Measurements from ENCODE around the gene PRMT2. TPM values are rescaled to one million over a fixed set of nuclear protein-coding genes. Genes with fewer than 3 reads are reported as not detected.

The PRMT2 gene
- total RNA-seq (102 and 107 TPM in 2 replicates), polyA plus RNA-seq (80.1 and 95.7 TPM in 2 replicates), polyA minus RNA-seq (58.4 and 73.8 TPM in 2 replicates)
- total RNA-seq (2013), result 84.1 TPM

- ATAC-seq (ENCODE audit: low read depth) (peak; percentile 91), DNase-seq (peak; percentile 98)
- ChIA-PET CTCF (interaction anchor here (0.6 to 1.3 kb wide), 5 partner anchors 9 to 492 kb away, joined by 3 to 4 read pairs (median 4); no protein-coding TSS in a partner anchor), POLR2A (interaction anchor here (0.5 to 1.0 kb wide), 6 partner anchors 10 to 1755 kb away, joined by 3 to 8 read pairs (median 4); partner anchors contain the start of gene DIP2A)
- Histone ChIP-seq H4K20me1 (ENCODE audit: control insufficient read depth, insufficient read depth, low read length, poor library complexity, severe bottlenecking) (peaks cover 15% of the 10 kb centered on the region), H3K27ac (ENCODE audit: low read length in 2 of 2) (peak within 1 kb of the TSS; percentile 78 to 90), H3K36me3 (replicated peaks in 1 of 2; ENCODE audit: control extremely low read depth in 1 of 2, control insufficient read depth in 1 of 2, extremely low read depth in 1 of 2, insufficient read depth in 2 of 2, low read length in 1 of 2) (peaks cover 0 to 5% of the 10 kb centered on the region in 2 experiments), H3K4me3 (ENCODE audit: control extremely low read depth in 1 of 5, extremely low read depth in 1 of 5, insufficient read depth in 1 of 5, low read depth in 2 of 5, low read length in 4 of 5) (peak within 1 kb of the TSS; percentile 75 to 100 (median 99)), H3K4me1 (ENCODE audit: control insufficient read depth in 2 of 2, insufficient read depth in 2 of 2, low read length in 2 of 2) (peaks cover 20 to 36% of the 10 kb centered on the region in 2 donors), H3K79me2 (ENCODE audit: control insufficient read depth, insufficient read depth, low read length) (peaks cover 34% of the 10 kb centered on the region), H3K27me3 (replicated peaks in 1 of 4; ENCODE audit: control extremely low read depth in 1 of 4, control insufficient read depth in 3 of 4, insufficient read depth in 4 of 4, low read length in 3 of 4) (peaks cover 0 to 3% (median 1%) of the 10 kb centered on the region in 4 experiments), H3K9me3 (ENCODE audit: control extremely low read depth in 1 of 3, control insufficient read depth in 2 of 3, insufficient read depth in 1 of 3, low read length in 2 of 3) (no peaks in the 10 kb centered on the region), H3K9ac (ENCODE audit: low read length) (peak within 1 kb of the TSS; percentile 97), H3K4me2 (replicated peaks; ENCODE audit: low read depth, low read length, poor library complexity, severe bottlenecking) (peak within 1 kb of the TSS; percentile 95), H2AFZ (ENCODE audit: insufficient read depth, low read depth, low read length, poor library complexity, severe bottlenecking) (peak within 1 kb of the TSS; percentile 92)
- under 1% methylated on average over 90 of the region's 90 CpGs for WGBS (ENCODE audit: insufficient coverage)
- H3K27ac Mint-ChIP-seq, result peak within 1 kb of the TSS; percentile 94
- H3K4me1 Mint-ChIP-seq, result peaks cover 46% of the 10 kb centered on the region
- intact Hi-C loops (cut with micrococcal nuclease), result no loop called here
- peak within 1 kb of the TSS; percentile 91 for H3K4me3 Mint-ChIP-seq
- no peaks in the 10 kb centered on the region for H3K9me3 Mint-ChIP-seq (ENCODE audit: insufficient read depth)
- peaks cover 11% of the 10 kb centered on the region for H3K27me3 Mint-ChIP-seq
- TF ChIP-seq EZH2 (IDR thresholded peaks at IDR 0.05; ENCODE audit: borderline replicate concordance, insufficient read depth, low read depth, low read length, poor library complexity, severe bottlenecking) (no peak), CTCF (IDR thresholded peaks at IDR 0.05) (no peak)
These were observed at the start of gene PRMT2 for GRCh38 chr21:46635324-46636180. Gene PRMT2 (plus strand): TSS chr21:46635674. CDS start chr21:46636952, 1,278 bp downstream.

- Histone ChIP-seq H3K4me1 (ENCODE audit: control insufficient read depth in 2 of 2, insufficient read depth in 2 of 2, low read length in 2 of 2) (no peaks in the 10 kb centered on the region), H3K27me3 (replicated peaks in 1 of 4; ENCODE audit: control extremely low read depth in 1 of 4, control insufficient read depth in 3 of 4, insufficient read depth in 4 of 4, low read length in 3 of 4) (no peaks in the 10 kb centered on the region), H3K9me3 (ENCODE audit: control extremely low read depth in 1 of 3, control insufficient read depth in 2 of 3, insufficient read depth in 1 of 3, low read length in 2 of 3) (peaks cover 0 to 40% (median 13%) of the 10 kb centered on the region in 3 donors), H3K27ac (ENCODE audit: low read length in 2 of 2) (no peak overlapping the region), H4K20me1 (ENCODE audit: control insufficient read depth, insufficient read depth, low read length, poor library complexity, severe bottlenecking) (no peaks in the 10 kb centered on the region), H3K4me3 (ENCODE audit: control extremely low read depth in 1 of 5, extremely low read depth in 1 of 5, insufficient read depth in 1 of 5, low read depth in 2 of 5, low read length in 4 of 5) (no peak overlapping the region), H3K9ac (ENCODE audit: low read length) (no peak overlapping the region), H3K36me3 (replicated peaks in 1 of 2; ENCODE audit: control extremely low read depth in 1 of 2, control insufficient read depth in 1 of 2, extremely low read depth in 1 of 2, insufficient read depth in 2 of 2, low read length in 1 of 2) (no peaks in the 10 kb centered on the region), H2AFZ (ENCODE audit: insufficient read depth, low read depth, low read length, poor library complexity, severe bottlenecking) (no peak overlapping the region), H3K4me2 (replicated peaks; ENCODE audit: low read depth, low read length, poor library complexity, severe bottlenecking) (no peak overlapping the region), H3K79me2 (ENCODE audit: control insufficient read depth, insufficient read depth, low read length) (no peaks in the 10 kb centered on the region)
- intact Hi-C loops (cut with micrococcal nuclease), result no loop called here
- H3K4me1 Mint-ChIP-seq, result no peaks in the 10 kb centered on the region
- no peak for ATAC-seq (ENCODE audit: low read depth)
- ChIA-PET CTCF (no interaction called here), POLR2A (no interaction called here)
- H3K27ac Mint-ChIP-seq, result no peak overlapping the region
- peaks cover 23% of the 10 kb centered on the region for H3K9me3 Mint-ChIP-seq (ENCODE audit: insufficient read depth)
- H3K4me3 Mint-ChIP-seq, result no peak overlapping the region
- 90% methylated on average over 8 of the region's 8 CpGs for WGBS (ENCODE audit: insufficient coverage)
- TF ChIP-seq EZH2 (IDR thresholded peaks at IDR 0.05; ENCODE audit: borderline replicate concordance, insufficient read depth, low read depth, low read length, poor library complexity, severe bottlenecking) (no peak), CTCF (IDR thresholded peaks at IDR 0.05) (no peak)
- no peak for DNase-seq
- peaks cover 3% of the 10 kb centered on the region for H3K27me3 Mint-ChIP-seq
These were observed 41.2 kb upstream of the PRMT2 start for GRCh38 chr21:46594276-46594675.

All from B cell (primary cell).